HFFc6 (cell line): ENCODE results near the gene NFIA. TPM values are rescaled to one million over a fixed set of nuclear protein-coding genes. Genes with fewer than 3 reads are reported as not detected.
"Not testable (repeated sequence)": the region's sequence is repeated elsewhere in the genome, so short reads cannot be mapped to it uniquely, and the experiment has no call there.

Source experiments
- DNase-seq: peaks from one replicate; pipeline ENCODE4 v3.0.0-alpha.2; 2018
- H3K27ac Mint-ChIP-seq: 2 replicates; pipeline ENCODE4 v1.8.0; 2020; ENCODE audit warnings: mild to moderate bottlenecking, mixed read lengths
- H3K27me3 Mint-ChIP-seq: 2 replicates; pipeline ENCODE4 v1.8.0; 2021; ENCODE audit warnings: mild to moderate bottlenecking, moderate library complexity, mixed read lengths; ENCODE audit not compliant: insufficient read depth
- H3K36me3 Mint-ChIP-seq: 2 replicates; pipeline ENCODE4 v1.8.0; 2021; ENCODE audit warnings: low read depth, mixed read lengths
- H3K4me1 Mint-ChIP-seq: 2 replicates; pipeline ENCODE4 v1.8.0; 2020; ENCODE audit warnings: low read depth, mixed read lengths
- H3K4me3 Mint-ChIP-seq: 2 replicates; pipeline ENCODE4 v1.8.0; 2020; ENCODE audit warnings: mild to moderate bottlenecking, moderate library complexity, mixed read lengths
- H3K9me3 Mint-ChIP-seq: 2 replicates; pipeline ENCODE4 v1.8.0; 2020; ENCODE audit warnings: mild to moderate bottlenecking, mixed read lengths
- CTCF ChIP-seq: fragments of 200-600 bp; sonication (generic); IDR thresholded peaks from 2 replicates; pipeline ENCODE4 v1.5.0; 2021; ENCODE audit warnings: antibody characterized with exemption, mild to moderate bottlenecking
- total RNA-seq, 6 experiments: library from RNA; stranded (reverse); fragmentation: NEBNext Ultra II Directional; extraction: Animal tissue kit (Norgen Biotek cat#: 25700); gene quantifications; 2 replicates in 1 of 6; 3 replicates in 5 of 6; pipeline ENCODE4 v1.2.3, GENCODE V29; 2021

The NFIA gene
- total RNA-seq, 6 experiments from 2014 or later, result 8.5 to 11.3 (median 10.4) TPM

GRCh38 chr1:61067446-61068019, 14.8 kb upstream of the NFIA start:
- no peak for TF ChIP-seq CTCF
- no peak for DNase-seq
- Mint-ChIP-seq H3K36me3 (no peaks in the 10 kb centered on the region), H3K27ac (no peak overlapping the region), H3K4me1 (no peaks in the 10 kb centered on the region), H3K4me3 (no peak overlapping the region), H3K9me3 (no peaks in the 10 kb centered on the region), H3K27me3 (peaks cover 7% of the 10 kb centered on the region)

- Mint-ChIP-seq H3K27me3 (peaks cover 6% of the 10 kb centered on the region), H3K27ac (no peak overlapping the region), H3K36me3 (no peaks in the 10 kb centered on the region), H3K4me3 (no peak overlapping the region), H3K9me3 (no peaks in the 10 kb centered on the region), H3K4me1 (no peaks in the 10 kb centered on the region)
- no peak for DNase-seq
- TF ChIP-seq CTCF, result no peak
These were observed 12.3 kb upstream of the NFIA start for GRCh38 chr1:61070054-61070453.

GRCh38 chr1:61071205-61072130, 10.9 kb upstream of the NFIA start:
- no peak for TF ChIP-seq CTCF
- H3K9me3 Mint-ChIP-seq, result no peaks in the 10 kb centered on the region
- no peak for DNase-seq
- H3K27me3 Mint-ChIP-seq, result peaks cover 6% of the 10 kb centered on the region
- H3K4me1 Mint-ChIP-seq, result peaks cover 4% of the 10 kb centered on the region
- H3K36me3 Mint-ChIP-seq, result no peaks in the 10 kb centered on the region
- H3K4me3 Mint-ChIP-seq, result no peak overlapping the region
- no peak overlapping the region for H3K27ac Mint-ChIP-seq

GRCh38 chr1:61073871-61074270, 8.5 kb upstream of the NFIA start:
- Mint-ChIP-seq H3K4me1 (peaks cover 22% of the 10 kb centered on the region), H3K4me3 (no peak overlapping the region), H3K36me3 (no peaks in the 10 kb centered on the region), H3K27me3 (peaks cover 4% of the 10 kb centered on the region), H3K27ac (no peak overlapping the region), H3K9me3 (no peaks in the 10 kb centered on the region)
- DNase-seq, result no peak
- TF ChIP-seq CTCF, result no peak

GRCh38 chr1:61075833-61076232, 6.5 kb upstream of the NFIA start:
- H3K4me3 Mint-ChIP-seq, H3K27me3 Mint-ChIP-seq, H3K27ac Mint-ChIP-seq, DNase-seq, H3K36me3 Mint-ChIP-seq, H3K9me3 Mint-ChIP-seq: not testable (repeated sequence)
- peaks cover 42% of the 10 kb centered on the region for H3K4me1 Mint-ChIP-seq
